ENCODE data around the gene PDZD2. TPM values are rescaled to one million over a fixed set of nuclear protein-coding genes. Genes with fewer than 3 reads are reported as not detected.

Gene PDZD2
- total RNA-seq, 1 donor from 2014 or later, result 42.7 TPM

DNA sequence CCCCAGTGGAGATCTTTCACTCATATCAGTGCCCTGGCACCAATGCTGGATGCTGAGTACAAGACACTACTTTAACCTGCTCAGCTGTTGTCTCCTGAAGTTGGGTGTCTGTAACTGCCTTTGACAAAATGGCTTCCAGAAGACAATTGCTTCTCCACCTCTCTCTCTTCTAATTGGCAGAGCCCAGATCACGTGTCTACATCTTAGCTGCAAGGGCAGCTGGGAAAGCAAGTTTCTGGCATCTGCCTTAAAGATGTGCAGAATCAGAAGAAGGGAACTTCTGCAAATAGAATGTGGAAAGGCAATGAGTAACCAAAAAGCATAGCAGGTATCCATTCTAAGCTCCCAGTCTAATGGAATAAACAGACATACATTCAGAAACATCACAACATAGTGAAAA is 81.1 kb downstream of the PDZD2 start:
- no peak overlapping the region for H3K4me3 ChIP-seq
- DNase-seq (ENCODE audit: extremely low spot score in 2 of 2), result no peak
- no peak for TF ChIP-seq POLR2AphosphoS5 (IDR thresholded peaks at IDR 0.05; ENCODE audit: insufficient read depth in 1 of 2, low read depth in 1 of 2)
- TF ChIP-seq POLR2A (IDR thresholded peaks at IDR 0.05), result no peak
- TF ChIP-seq, protein P1, sequence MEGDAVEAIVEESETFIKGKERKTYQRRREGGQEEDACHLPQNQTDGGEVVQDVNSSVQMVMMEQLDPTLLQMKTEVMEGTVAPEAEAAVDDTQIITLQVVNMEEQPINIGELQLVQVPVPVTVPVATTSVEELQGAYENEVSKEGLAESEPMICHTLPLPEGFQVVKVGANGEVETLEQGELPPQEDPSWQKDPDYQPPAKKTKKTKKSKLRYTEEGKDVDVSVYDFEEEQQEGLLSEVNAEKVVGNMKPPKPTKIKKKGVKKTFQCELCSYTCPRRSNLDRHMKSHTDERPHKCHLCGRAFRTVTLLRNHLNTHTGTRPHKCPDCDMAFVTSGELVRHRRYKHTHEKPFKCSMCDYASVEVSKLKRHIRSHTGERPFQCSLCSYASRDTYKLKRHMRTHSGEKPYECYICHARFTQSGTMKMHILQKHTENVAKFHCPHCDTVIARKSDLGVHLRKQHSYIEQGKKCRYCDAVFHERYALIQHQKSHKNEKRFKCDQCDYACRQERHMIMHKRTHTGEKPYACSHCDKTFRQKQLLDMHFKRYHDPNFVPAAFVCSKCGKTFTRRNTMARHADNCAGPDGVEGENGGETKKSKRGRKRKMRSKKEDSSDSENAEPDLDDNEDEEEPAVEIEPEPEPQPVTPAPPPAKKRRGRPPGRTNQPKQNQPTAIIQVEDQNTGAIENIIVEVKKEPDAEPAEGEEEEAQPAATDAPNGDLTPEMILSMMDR (IDR thresholded peaks at IDR 0.05), result no peak
- H3K27me3 ChIP-seq, result no peaks in the 10 kb centered on the region
- no peaks in the 10 kb centered on the region for H3K36me3 ChIP-seq
- no peaks in the 10 kb centered on the region for H3K4me1 ChIP-seq
- H3K27ac ChIP-seq, result no peak overlapping the region
- no peaks in the 10 kb centered on the region for H3K9me3 ChIP-seq
- intact Hi-C loops (cut with DNase I), result no loop called here

DNA sequence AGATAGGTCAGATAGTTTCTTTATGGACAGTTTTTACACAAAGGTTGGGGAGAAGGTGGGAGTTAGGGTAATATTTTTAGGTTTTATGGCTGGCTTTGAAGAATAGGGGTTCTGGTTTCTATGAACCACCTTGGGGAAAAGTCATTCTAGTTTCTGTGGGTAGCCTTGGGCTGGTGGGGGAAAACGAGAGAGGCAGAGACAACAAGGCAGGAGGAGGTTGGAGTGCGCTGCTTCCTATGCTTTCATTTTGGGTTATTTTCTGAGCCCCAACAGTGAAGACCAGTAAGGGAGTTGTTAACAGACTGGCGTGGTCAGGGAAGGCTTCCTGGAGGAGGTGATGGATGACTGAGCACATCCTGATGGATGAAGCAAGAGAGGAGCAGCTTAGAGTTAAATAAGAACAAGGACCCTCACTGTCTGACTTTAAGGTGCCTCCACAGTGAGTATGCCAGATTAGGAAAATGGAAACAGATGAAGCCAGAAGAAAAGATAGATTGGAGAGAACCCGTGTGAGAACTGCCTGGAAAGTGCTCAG is 81.9 kb downstream of the PDZD2 start:
- TF ChIP-seq POLR2A (IDR thresholded peaks at IDR 0.05) (no peak), POLR2AphosphoS5 (IDR thresholded peaks at IDR 0.05; ENCODE audit: insufficient read depth in 1 of 2, low read depth in 1 of 2) (no peak)
- TF ChIP-seq, protein P1 (IDR thresholded peaks at IDR 0.05), result no peak
- intact Hi-C loops (cut with DNase I), result no loop called here
- no peak for DNase-seq (ENCODE audit: extremely low spot score in 2 of 2)

DNA sequence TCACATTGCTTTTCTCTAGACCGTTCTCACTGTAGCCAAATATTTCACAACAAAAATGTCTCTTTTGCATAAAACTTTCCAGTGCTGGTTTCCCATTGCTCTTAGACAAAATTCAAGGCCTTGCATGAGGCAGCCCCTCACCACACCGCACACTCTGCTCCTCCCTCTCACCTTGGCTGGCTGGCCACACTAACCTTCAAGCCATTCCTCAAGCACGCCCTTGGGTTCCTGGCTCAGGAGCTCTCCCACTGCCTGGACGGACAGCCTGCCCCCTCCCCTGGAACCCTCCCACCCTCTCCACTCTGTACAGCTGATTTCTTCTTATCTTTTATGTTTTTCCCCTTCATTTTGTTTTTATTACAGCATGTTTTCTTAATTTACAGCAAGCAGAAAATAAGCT is 83.2 kb downstream of the PDZD2 start:
- intact Hi-C loops (cut with DNase I), result no loop called here
- Histone ChIP-seq H3K4me3 (no peak overlapping the region), H3K27ac (no peak overlapping the region), H3K4me1 (no peaks in the 10 kb centered on the region), H3K27me3 (no peaks in the 10 kb centered on the region), H3K9me3 (no peaks in the 10 kb centered on the region), H3K36me3 (no peaks in the 10 kb centered on the region)
- TF ChIP-seq POLR2A (IDR thresholded peaks at IDR 0.05), result no peak
- no peak for TF ChIP-seq POLR2AphosphoS5 (IDR thresholded peaks at IDR 0.05; ENCODE audit: insufficient read depth in 1 of 2, low read depth in 1 of 2)
- TF ChIP-seq, protein P1 (IDR thresholded peaks at IDR 0.05), result no peak
- no peak for DNase-seq (ENCODE audit: extremely low spot score in 2 of 2)

More for the DNA sequence above, 81.9 kb downstream of the PDZD2 start:
- no peaks in the 10 kb centered on the region for H3K9me3 ChIP-seq
- H3K36me3 ChIP-seq, result no peaks in the 10 kb centered on the region
- H3K4me3 ChIP-seq, result no peak overlapping the region
- H3K27me3 ChIP-seq, result no peaks in the 10 kb centered on the region
- no peaks in the 10 kb centered on the region for H3K4me1 ChIP-seq
- no peak overlapping the region for H3K27ac ChIP-seq

DNA sequence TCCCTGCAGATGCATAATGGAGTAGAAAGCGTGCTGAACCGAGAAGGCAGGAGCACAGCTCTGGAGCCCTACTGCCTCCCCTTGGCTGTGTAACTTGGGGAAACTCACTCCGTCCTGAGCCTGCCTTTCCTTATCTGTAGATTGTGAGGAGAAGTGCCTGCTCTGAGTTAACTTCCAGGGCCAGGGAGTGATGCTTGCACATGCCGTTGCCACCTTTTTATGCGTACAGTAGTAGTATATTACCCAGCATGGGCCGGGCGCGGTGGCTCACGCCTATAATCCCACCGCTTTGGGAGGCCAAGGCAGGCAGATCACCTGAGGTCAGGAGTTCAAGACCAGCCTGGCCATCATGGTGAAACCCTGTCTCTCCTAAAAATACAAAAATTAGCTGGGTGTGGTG is 87.1 kb downstream of the PDZD2 start:
- DNase-seq (ENCODE audit: extremely low spot score in 2 of 2), result no peak
- H3K9me3 ChIP-seq, result no peaks in the 10 kb centered on the region
- no peak overlapping the region for H3K4me3 ChIP-seq
- intact Hi-C loops (cut with DNase I), result no loop called here
- H3K27me3 ChIP-seq, result no peaks in the 10 kb centered on the region
- H3K4me1 ChIP-seq, result no peaks in the 10 kb centered on the region
- H3K27ac ChIP-seq, result no peak overlapping the region
- no peak for TF ChIP-seq POLR2A (IDR thresholded peaks at IDR 0.05)
- no peak for TF ChIP-seq POLR2AphosphoS5 (IDR thresholded peaks at IDR 0.05; ENCODE audit: insufficient read depth in 1 of 2, low read depth in 1 of 2)
- TF ChIP-seq, protein P1 (IDR thresholded peaks at IDR 0.05), result no peak
- H3K36me3 ChIP-seq, result no peaks in the 10 kb centered on the region

DNA sequence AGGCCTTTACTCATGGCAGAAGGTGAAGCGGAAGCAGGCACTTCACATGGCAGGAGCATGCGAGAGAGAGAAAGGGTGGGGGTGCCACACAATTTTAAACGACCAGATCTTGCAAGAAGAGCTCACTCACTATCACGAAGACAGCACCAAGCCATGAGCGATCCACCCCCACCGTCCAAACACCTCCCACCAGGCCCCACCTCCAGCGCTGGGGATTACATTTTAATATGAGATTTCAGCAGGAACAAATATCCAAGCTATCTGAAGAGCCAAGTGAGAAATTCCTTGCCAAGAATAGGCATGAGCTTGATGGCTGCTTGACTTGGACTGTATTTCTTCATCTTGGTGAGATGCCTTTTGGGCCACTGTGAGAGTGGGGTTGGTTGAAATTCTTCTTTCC is 88.0 kb downstream of the PDZD2 start:
- Histone ChIP-seq H3K27me3 (no peaks in the 10 kb centered on the region), H3K4me1 (no peaks in the 10 kb centered on the region), H3K4me3 (no peak overlapping the region), H3K27ac (no peak overlapping the region), H3K36me3 (no peaks in the 10 kb centered on the region), H3K9me3 (no peaks in the 10 kb centered on the region)
- no peak for TF ChIP-seq POLR2AphosphoS5 (IDR thresholded peaks at IDR 0.05; ENCODE audit: insufficient read depth in 1 of 2, low read depth in 1 of 2)
- TF ChIP-seq POLR2A (IDR thresholded peaks at IDR 0.05), result no peak
- TF ChIP-seq, protein P1 (IDR thresholded peaks at IDR 0.05), result no peak
- intact Hi-C loops (cut with DNase I), result no loop called here
- DNase-seq (ENCODE audit: extremely low spot score in 2 of 2), result no peak

Data from vagina (tissue), 2 donors.